ENCODE measurements around the gene WDR46. TPM values are rescaled to one million over a fixed set of nuclear protein-coding genes. Genes with fewer than 3 reads are reported as not detected.

WDR46 gene
- total and polyA plus RNA-seq, 11 donors: 12.2 to 41.0 (median 21.4) TPM

GRCh38 chr6:33323623-33323948, 34.5 kb upstream of the WDR46 start:
- peak in 1 of 5 donors; percentile 34 for DNase-seq

GRCh38 chr6:33321227-33321626, 32.2 kb upstream of the WDR46 start:
- TF ChIP-seq CTCF (IDR thresholded peaks at IDR 0.05) (no peak), POLR2A (IDR thresholded peaks at IDR 0.05) (no peak)
- intact Hi-C loops (cut with DNase I): no loop called here
- H3K27ac ChIP-seq: peak overlapping the region in 7 of 12 donors; percentile 50 to 92 (median 85)
- 52 to 72% (median 67%) methylated on average over 9 of the region's 9 CpGs for WGBS, 4 donors
- ATAC-seq (no peak), DNase-seq (no peak)
- no peaks in the 10 kb centered on the region for H3K9me3 ChIP-seq
- H3K36me3 ChIP-seq: peaks cover 0 to 33% (median 27%) of the 10 kb centered on the region in 9 donors
- no peaks in the 10 kb centered on the region for H3K27me3 ChIP-seq
- peaks cover 3 to 63% (median 43%) of the 10 kb centered on the region in 12 donors for H3K4me1 ChIP-seq
- H3K4me3 ChIP-seq: peak overlapping the region in 6 of 12 donors; percentile 69 to 82 (median 76)

More at GRCh38 chr6:33323623-33323948, 34.5 kb upstream of the WDR46 start:
- peaks cover 3 to 47% (median 31%) of the 10 kb centered on the region in 12 donors for H3K4me1 ChIP-seq
- H3K9me3 ChIP-seq: no peaks in the 10 kb centered on the region
- TF ChIP-seq CTCF (IDR thresholded peaks at IDR 0.05): no peak
- no peak for TF ChIP-seq POLR2A (IDR thresholded peaks at IDR 0.05)
- H3K4me3 ChIP-seq: peak overlapping the region; percentile 40 to 86 (median 75)
- H3K27me3 ChIP-seq: no peaks in the 10 kb centered on the region
- 1 to 8% (median 3%) methylated on average over 12 of the region's 12 CpGs for WGBS, 4 donors
- intact Hi-C loops (cut with DNase I): no loop called here
- no peak for ATAC-seq
- peak overlapping the region; percentile 55 to 94 (median 86) for H3K27ac ChIP-seq
- H3K36me3 ChIP-seq: peaks cover 0 to 29% (median 27%) of the 10 kb centered on the region in 9 donors

DNA sequence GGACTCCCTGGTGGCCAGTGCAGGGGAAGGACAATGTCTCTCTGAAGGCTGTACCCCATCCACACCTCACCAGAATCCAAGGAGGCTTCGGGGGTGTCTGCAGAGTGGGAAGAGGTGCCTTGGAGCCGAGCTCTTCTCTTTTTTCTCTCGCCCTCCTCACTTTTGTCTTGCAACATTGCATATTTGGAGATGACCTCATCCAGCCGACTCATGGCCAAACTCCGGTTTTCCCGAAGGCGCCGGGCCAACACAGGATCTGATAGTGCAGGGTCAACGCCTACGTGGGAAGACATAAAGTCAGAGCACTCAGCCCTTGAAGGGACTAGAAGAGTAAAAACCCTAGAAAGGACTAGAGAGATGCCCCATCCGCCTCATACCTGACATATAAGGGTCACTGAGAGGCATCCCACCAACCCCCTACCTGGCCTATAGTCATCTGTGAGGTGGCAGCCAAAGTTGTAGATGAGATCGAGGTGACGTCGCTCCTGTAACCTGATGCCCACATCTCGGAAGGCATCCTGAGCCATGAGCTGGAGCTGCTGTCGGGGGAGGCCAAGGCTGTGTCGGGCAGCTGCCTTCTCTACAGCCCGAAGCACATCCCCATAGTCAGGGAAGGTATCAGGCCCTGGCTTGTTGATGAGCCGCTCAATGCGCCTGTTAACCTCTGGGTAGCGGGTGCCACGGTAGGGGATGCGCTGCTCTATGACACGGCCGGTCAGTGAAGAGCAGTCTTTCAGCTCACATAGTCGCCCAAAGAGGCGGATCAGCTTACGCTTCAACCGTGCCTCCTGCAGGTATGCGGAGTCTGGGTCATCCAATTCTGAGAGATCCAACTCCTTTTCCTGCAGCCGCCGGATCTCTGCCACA, 31.5 kb upstream of the WDR46 start:
- Histone ChIP-seq H3K36me3 (peaks cover 0 to 35% (median 27%) of the 10 kb centered on the region in 9 donors), H3K4me1 (peaks cover 3 to 70% (median 44%) of the 10 kb centered on the region in 12 donors), H3K4me3 (peak overlapping the region in 4 of 12 donors; percentile 69 to 82 (median 74)), H3K27ac (peak overlapping the region in 8 of 12 donors; percentile 19 to 92 (median 54)), H3K27me3 (no peaks in the 10 kb centered on the region), H3K9me3 (no peaks in the 10 kb centered on the region)
- TF ChIP-seq CTCF (IDR thresholded peaks at IDR 0.05): no peak
- no peak for TF ChIP-seq POLR2A (IDR thresholded peaks at IDR 0.05)
- intact Hi-C loops (cut with DNase I): no loop called here
- WGBS, 4 donors: 64 to 75% (median 74%) methylated on average over 20 to 32 of the region's 32 CpGs
- ATAC-seq (no peak), DNase-seq (peak; percentile 66 to 77 (median 71))

DNA sequence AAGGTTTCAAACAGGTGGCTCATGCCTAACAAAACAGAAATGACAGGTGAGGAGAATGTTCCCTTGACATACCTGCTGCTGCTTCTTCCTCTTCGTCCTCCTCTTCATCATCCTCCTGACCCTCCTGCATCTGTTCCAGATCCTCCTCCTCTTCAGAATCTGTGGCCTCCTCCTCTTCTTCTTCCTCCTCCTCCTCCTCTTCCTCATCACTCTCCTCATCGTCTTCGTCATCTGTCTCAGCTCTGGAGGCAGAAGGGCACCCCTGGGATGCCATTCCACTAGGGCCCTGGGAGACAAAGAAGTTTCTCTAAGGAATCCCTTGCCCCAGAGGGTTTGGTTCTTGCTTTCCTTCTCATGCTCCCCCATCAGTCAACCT, 30.9 kb upstream of the WDR46 start:
- intact Hi-C loops (cut with DNase I): no loop called here
- ATAC-seq (no peak), DNase-seq (no peak)
- H3K27me3 ChIP-seq: no peaks in the 10 kb centered on the region
- 80 to 90% (median 87%) methylated on average over 3 of the region's 3 CpGs for WGBS, 4 donors
- H3K4me1 ChIP-seq: peaks cover 3 to 76% (median 48%) of the 10 kb centered on the region in 12 donors
- H3K36me3 ChIP-seq: peaks cover 0 to 35% (median 27%) of the 10 kb centered on the region in 9 donors
- no peak for TF ChIP-seq POLR2A (IDR thresholded peaks at IDR 0.05)
- peak overlapping the region in 2 of 12 donors; percentile 21 to 82 for H3K4me3 ChIP-seq
- peak overlapping the region in 7 of 12 donors; percentile 19 to 92 (median 58) for H3K27ac ChIP-seq
- H3K9me3 ChIP-seq: no peaks in the 10 kb centered on the region

Measured in heart left ventricle (tissue), 16 donors.